Cardiac fibroblast (primary cell): Measurements from ENCODE around the gene NHS.

ENCODE experiments used
- DNase-seq, 2 donors: peaks; one replicate each; pipeline versions ENCODE4 v3.0.0 to v3.0.0-alpha.2; 2010; ENCODE audit warnings: low read depth in 2 of 2
- H3K4me3 ChIP-seq, 2 donors: replicated peaks in 1 of 2; 1 replicate in 1 of 2; 2 replicates in 1 of 2; pipeline ENCODE4 v1.5.1; 2011; ENCODE audit warnings: low read depth in 2 of 2, low read length in 2 of 2, mild to moderate bottlenecking in 2 of 2, moderate library complexity in 1 of 2
- CTCF ChIP-seq: IDR thresholded peaks from one replicate; pipeline ENCODE4 v1.5.1; 2011; ENCODE audit warnings: low read depth, mild to moderate bottlenecking, low read length, inconsistent platforms

The NHS gene

DNA sequence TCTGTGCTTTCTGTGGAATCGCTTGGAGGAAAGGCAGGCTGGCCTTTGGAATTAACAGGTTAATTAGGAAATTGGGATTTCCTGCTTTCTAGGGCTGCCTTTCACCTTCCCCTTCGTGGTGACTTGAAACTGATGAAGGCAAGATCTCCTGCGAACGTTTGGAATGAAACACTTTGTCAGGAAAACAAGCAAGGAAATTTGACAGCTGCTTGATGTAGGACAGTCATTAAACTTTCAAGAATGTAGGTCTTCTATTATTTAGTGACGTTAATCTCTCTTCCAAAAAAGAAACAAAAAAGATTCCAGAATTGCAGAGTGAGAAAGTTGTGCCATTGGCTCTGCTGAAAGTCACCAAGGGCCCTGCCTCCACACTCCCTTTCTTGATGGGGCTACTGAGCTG lies 206.6 kb downstream of the NHS start:
- no peak for DNase-seq
- no peak for TF ChIP-seq CTCF
- no peak overlapping the region for H3K4me3 ChIP-seq

DNA sequence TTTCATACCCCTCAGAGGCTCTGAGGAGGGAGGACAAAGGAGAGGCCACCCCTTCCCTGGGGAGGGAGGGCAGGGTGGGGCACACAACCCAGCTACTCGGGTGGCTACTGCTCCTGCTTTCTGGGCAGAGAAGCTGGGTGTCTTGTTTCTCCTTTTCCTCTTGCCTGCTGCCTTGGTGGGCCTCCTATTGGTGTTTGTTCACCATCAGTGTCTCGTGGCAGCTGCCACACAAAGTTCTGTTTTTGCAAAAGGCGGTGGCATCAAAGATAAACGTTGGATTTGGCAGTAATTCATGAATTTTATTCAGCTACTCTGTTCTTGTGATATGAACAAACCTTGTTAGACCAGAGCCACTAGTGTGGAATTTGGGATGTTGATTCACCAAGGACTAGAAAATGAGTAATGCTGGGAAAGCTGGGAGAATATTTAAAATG lies 209.3 kb downstream of the NHS start:
- TF ChIP-seq CTCF = no peak
- DNase-seq = peak in 1 of 2 donors; percentile 51

DNA sequence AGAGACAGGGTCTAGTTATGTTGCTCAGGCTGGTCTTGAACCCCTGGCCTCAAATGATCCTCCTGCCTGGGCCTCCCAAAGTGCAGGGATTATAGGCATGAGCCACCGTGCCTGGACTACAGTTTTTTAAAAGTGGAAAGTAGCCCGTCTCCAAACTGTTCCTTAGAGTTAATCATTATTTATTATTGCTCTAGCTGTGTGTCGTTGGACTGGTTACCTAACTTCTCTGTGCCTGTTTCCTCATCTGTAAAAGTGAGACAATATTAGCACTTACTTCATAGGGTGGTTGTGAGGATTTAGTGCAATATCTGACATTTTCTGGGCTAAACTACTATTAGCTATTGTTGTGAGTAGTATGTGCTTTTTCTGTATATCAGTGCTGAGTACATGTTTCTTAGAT lies 210.0 kb downstream of the NHS start:
- DNase-seq = no peak
- no peak for TF ChIP-seq CTCF
- no peak overlapping the region for H3K4me3 ChIP-seq

More for the DNA sequence above, 209.3 kb downstream of the NHS start:
- no peak overlapping the region for H3K4me3 ChIP-seq

- DNase-seq = no peak
- TF ChIP-seq CTCF = no peak
- H3K4me3 ChIP-seq = no peak overlapping the region
Observed at GRCh38 chrX:17587366-17587765, 212.4 kb downstream of the NHS start.

- no peak for TF ChIP-seq CTCF
- H3K4me3 ChIP-seq = no peak overlapping the region
- no peak for DNase-seq
Observed at GRCh38 chrX:17588303-17588702, 213.3 kb downstream of the NHS start.

GRCh38 chrX:17590892-17591740 lies 216.1 kb downstream of the NHS start:
- DNase-seq = peak; percentile 80
- TF ChIP-seq CTCF = peak; percentile 74
- peak overlapping the region in 1 of 2 donors; percentile 26 for H3K4me3 ChIP-seq
